HG03039 (cell line): Measurements from ENCODE around the gene SAA4.
"Not testable (repeated sequence)": the region's sequence is repeated elsewhere in the genome, so short reads cannot be mapped to it uniquely, and the experiment has no call there.

Experiments
- ATAC-seq: cut with Tn5 transposase; IDR thresholded peaks from one replicate; pipeline ENCODE4 v1.9.1; 2021; ENCODE audit warnings: mild to moderate bottlenecking, moderate library complexity; ENCODE audit not compliant: unreplicated experiment

SAA4 gene

DNA sequence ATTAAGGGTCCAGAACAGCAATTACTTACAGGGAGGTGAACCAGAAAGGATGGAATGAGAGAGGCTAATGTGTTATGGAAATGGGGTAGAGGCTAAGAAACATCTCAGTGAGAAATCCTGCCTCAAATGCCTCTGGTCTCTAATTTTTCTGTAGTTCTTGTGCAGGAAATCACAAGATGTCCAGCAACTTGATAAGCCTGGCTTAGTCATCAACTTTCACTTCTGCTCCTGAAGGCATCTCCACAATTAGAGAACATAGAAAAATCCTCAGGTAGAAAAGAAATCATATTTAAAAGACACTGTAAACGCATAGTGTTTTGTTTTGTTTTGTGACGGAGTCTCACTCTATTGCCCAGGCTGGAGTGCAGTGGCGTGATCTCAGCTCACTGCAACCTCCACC lies 45.2 kb downstream of the SAA4 start:
- ATAC-seq = no peak

DNA sequence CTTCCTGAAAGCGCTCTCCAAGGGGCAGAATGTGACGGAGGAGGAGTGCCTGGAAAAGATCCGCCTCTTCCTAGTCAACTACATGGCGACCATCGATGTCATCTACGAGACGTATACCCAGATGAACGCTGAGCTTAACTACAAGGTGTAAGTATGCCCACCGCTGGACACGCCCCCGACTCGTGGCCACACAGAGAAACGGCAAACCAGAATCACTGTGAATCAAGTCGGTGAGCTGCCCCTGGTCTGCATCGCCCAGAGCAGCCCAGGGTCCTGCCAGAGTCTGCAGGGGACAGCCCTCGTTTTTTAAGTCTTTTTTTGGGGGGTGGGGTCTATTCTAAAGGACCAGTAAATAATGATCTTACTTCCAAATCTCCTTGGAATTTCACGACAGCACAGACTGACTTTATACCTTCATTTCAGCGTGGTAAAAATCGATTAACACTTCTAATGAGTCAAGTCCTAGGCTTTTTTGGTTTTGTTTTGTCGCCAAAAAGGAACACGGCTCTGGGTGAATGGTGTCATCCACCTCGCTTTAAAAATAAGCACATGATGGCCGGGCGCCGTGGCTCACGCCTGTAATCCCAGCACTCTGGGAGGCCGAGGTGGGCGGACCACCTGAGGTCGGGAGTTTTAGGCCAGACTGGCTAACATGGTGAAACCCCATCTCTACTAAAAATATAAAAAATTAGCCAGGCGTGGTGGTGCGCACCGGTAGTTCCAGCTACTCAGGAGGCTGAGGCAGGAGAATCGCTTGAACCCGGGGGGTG lies 46.9 kb downstream of the SAA4 start:
- ATAC-seq = not testable (repeated sequence)

GRCh38 chr11:18188796-18189195 lies 47.8 kb downstream of the SAA4 start:
- ATAC-seq = no peak
